ENCODE measurements around the gene SNAPC4.

GRCh38 chr9:136361047-136361753 is 38.8 kb downstream of the SNAPC4 start:
- TF ChIP-seq, protein P1, sequence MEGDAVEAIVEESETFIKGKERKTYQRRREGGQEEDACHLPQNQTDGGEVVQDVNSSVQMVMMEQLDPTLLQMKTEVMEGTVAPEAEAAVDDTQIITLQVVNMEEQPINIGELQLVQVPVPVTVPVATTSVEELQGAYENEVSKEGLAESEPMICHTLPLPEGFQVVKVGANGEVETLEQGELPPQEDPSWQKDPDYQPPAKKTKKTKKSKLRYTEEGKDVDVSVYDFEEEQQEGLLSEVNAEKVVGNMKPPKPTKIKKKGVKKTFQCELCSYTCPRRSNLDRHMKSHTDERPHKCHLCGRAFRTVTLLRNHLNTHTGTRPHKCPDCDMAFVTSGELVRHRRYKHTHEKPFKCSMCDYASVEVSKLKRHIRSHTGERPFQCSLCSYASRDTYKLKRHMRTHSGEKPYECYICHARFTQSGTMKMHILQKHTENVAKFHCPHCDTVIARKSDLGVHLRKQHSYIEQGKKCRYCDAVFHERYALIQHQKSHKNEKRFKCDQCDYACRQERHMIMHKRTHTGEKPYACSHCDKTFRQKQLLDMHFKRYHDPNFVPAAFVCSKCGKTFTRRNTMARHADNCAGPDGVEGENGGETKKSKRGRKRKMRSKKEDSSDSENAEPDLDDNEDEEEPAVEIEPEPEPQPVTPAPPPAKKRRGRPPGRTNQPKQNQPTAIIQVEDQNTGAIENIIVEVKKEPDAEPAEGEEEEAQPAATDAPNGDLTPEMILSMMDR (IDR thresholded peaks at IDR 0.05; ENCODE audit: insufficient read depth, low read length, poor library complexity, severe bottlenecking) = no peak
- no peak for TF ChIP-seq EZH2phosphoT487 (conservative IDR thresholded peaks at IDR 0.05; ENCODE audit: low read length)
